Epithelial cell of esophagus (primary cell): ENCODE data around the gene CRYBG3.

Source experiments
- DNase-seq: peaks from one replicate; pipeline ENCODE4 v3.0.0; 2010; ENCODE audit warnings: low read depth
- H3K4me3 ChIP-seq: 2 replicates; pipeline ENCODE4 v1.5.1; 2011; ENCODE audit warnings: mild to moderate bottlenecking, low read length, control low read depth
- TF ChIP-seq, protein P1 (sequence below): IDR thresholded peaks from 2 replicates; pipeline ENCODE4 v1.5.1; 2011; ENCODE audit warnings: low read depth, mild to moderate bottlenecking, low read length, control low read depth, inconsistent platforms; ENCODE audit not compliant: insufficient read depth; ENCODE audit errors: missing control alignments

CRYBG3 gene

GRCh38 chr3:97810779-97811390, 10.9 kb upstream of the CRYBG3 start:
- DNase-seq: peak; percentile 68
- no peak overlapping the region for H3K4me3 ChIP-seq
- TF ChIP-seq, protein P1, sequence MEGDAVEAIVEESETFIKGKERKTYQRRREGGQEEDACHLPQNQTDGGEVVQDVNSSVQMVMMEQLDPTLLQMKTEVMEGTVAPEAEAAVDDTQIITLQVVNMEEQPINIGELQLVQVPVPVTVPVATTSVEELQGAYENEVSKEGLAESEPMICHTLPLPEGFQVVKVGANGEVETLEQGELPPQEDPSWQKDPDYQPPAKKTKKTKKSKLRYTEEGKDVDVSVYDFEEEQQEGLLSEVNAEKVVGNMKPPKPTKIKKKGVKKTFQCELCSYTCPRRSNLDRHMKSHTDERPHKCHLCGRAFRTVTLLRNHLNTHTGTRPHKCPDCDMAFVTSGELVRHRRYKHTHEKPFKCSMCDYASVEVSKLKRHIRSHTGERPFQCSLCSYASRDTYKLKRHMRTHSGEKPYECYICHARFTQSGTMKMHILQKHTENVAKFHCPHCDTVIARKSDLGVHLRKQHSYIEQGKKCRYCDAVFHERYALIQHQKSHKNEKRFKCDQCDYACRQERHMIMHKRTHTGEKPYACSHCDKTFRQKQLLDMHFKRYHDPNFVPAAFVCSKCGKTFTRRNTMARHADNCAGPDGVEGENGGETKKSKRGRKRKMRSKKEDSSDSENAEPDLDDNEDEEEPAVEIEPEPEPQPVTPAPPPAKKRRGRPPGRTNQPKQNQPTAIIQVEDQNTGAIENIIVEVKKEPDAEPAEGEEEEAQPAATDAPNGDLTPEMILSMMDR: no peak

DNA sequence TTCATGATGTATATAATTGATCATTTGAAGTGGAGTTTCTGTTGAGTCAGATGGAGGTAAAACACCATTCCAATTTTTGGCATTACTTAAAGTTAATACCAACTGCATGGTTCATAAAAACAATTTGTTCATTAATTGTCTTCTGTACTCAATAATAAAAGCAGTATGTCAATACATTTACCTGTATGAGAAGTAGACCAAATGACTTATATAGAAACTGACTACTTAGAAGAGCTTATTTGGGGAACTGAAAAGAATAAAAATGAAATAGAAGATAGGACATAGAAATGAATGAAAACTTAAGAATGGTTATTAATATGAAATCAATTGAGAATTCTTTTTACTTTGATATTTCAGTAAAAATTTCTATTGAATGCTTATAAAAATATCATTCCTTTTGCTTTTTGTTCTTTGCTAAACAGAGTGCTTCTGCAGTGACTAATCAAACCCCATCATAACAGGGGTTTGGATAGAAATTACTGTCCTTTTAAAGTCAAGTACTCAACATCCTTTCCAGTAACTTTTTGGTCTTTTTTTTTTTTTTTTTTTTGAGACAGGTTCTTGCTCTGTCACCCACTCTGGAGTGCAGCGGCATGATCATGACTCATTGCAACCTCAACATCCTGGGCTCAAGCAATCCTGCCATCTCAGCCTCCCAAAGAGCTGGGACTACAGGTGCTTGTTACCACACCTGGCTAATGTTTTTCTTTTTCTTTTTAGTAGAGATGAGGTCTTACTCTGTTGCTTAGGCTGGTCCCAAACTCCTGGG, 6.5 kb upstream of the CRYBG3 start:
- TF ChIP-seq, protein P1: no peak
- no peak overlapping the region for H3K4me3 ChIP-seq
- DNase-seq: peak; percentile 62

- TF ChIP-seq, protein P1: no peak
- H3K4me3 ChIP-seq: no peak overlapping the region
- DNase-seq: no peak
Measured at GRCh38 chr3:97816811-97817210, 5.0 kb upstream of the CRYBG3 start.

GRCh38 chr3:97817965-97818364, 3.8 kb upstream of the CRYBG3 start:
- DNase-seq: no peak
- TF ChIP-seq, protein P1: no peak

DNA sequence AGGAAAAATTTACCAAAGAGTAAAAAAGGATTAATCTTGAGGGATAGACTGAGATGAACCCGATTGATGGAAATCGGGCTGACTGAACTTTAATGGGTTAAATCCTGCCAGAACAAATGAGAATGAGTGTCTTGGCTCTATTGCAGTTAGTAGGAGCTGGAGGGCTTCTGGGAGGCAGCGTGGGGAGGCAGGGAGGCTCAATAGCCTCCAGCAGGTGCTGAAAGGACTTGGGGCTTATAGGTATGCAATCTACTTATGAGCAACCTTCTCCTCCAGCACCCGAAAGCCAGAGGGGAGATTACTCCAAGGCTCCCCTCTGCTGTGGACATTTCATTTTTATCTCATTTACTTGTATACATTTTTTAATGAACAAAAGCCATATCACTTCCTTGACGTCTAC, 1.0 kb upstream of the CRYBG3 start:
- TF ChIP-seq, protein P1: no peak
- no peak overlapping the region for H3K4me3 ChIP-seq
- no peak for DNase-seq

More at GRCh38 chr3:97817965-97818364, 3.8 kb upstream of the CRYBG3 start:
- no peak overlapping the region for H3K4me3 ChIP-seq

GRCh38 chr3:97821287-97821773, 481 bp upstream of the CRYBG3 start:
- TF ChIP-seq, protein P1: no peak
- H3K4me3 ChIP-seq: peak overlapping the region; percentile 88
- DNase-seq: peak; percentile 4

DNA sequence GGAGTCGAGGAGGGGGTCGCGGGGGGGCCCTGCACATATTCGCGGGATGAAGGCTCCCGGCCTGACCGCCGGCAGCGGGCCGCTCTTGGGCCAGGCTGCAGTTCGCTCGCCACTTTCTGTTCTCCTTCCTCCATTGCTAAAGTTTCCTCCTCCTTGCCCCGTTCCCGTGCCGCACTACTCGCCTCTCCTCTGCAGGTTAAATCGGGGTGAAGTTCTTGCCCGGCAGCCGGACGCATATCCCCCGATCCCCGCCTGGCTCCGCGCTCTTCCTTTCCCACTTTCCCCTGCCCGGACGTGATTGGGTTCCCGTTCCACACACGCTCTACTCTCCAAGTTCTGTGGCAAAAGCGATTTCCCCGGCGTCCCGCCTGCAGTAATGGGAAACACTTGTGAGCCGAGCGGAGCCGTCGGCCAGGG, 556 bp downstream of the CRYBG3 start:
- peak; percentile 58 for DNase-seq
- peak overlapping the region; percentile 88 for H3K4me3 ChIP-seq
- TF ChIP-seq, protein P1: no peak
